Body of pancreas (tissue), 4 donors: ENCODE measurements around the gene TCEANC2.

Experiments
- CTCF ChIP-seq, 7 experiments: fragments of 450-650 bp in 4 of 7; fragments of 200-600 bp in 3 of 7; sonication (generic) in 3 of 7; IDR thresholded peaks; one replicate each; pipeline ENCODE4 v1.5.1; 2016 to 2019; ENCODE audit warnings: antibody characterized with exemption in 7 of 7
- POLR2A ChIP-seq, 3 donors: fragments of 450-650 bp; IDR thresholded peaks; one replicate each; pipeline ENCODE4 v1.6.1; 2016; ENCODE audit warnings: antibody characterized with exemption in 3 of 3, mild to moderate bottlenecking in 2 of 3

GRCh38 chr1:54105736-54106269 lies 52.4 kb downstream of the TCEANC2 start:
- TF ChIP-seq CTCF (IDR thresholded peaks at IDR 0.05) (no peak), POLR2A (IDR thresholded peaks at IDR 0.05) (no peak)
